ENCODE results near the gene VAPA. TPM values are rescaled to one million over a fixed set of nuclear protein-coding genes. Genes with fewer than 3 reads are reported as not detected.

Gene VAPA
- total and polyA plus RNA-seq, 10 of the 15 experiments (the other 5 are each of a cell fraction or from before 2014, with no cell fraction given), result 70.9 to 252 (median 166) TPM

- in situ Hi-C loops (cut with MboI), result loop anchor here (25.0 kb wide), 2 partner anchors 302 to 1302 kb away; partner anchors contain the start of genes PPP4R1 and RAB12
- H3K27me3 ChIP-seq (replicated peaks in 1 of 2; ENCODE audit: control insufficient read depth in 2 of 2, insufficient read depth in 2 of 2, low read length in 1 of 2), result no peaks in the 10 kb centered on the region
- TF ChIP-seq, protein P1, sequence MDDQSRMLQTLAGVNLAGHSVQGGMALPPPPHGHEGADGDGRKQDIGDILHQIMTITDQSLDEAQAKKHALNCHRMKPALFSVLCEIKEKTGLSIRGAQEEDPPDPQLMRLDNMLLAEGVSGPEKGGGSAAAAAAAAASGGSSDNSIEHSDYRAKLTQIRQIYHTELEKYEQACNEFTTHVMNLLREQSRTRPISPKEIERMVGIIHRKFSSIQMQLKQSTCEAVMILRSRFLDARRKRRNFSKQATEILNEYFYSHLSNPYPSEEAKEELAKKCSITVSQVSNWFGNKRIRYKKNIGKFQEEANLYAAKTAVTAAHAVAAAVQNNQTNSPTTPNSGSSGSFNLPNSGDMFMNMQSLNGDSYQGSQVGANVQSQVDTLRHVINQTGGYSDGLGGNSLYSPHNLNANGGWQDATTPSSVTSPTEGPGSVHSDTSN (IDR thresholded peaks at IDR 0.05; ENCODE audit: insufficient replicate concordance, low read depth, low read length), result no peak
- TF ChIP-seq RB1 (IDR thresholded peaks at IDR 0.05; ENCODE audit: borderline replicate concordance) (0 out of 2 replicates have a peak, but pooled peaks have one; percentile 5), TBL1XR1 (IDR thresholded peaks at IDR 0.05; ENCODE audit: low read depth, low read length) (no peak), ELK1 (IDR thresholded peaks at IDR 0.05; ENCODE audit: low read depth, low read length) (no peak)
- H3K36me3 ChIP-seq (ENCODE audit: control insufficient read depth in 2 of 2, insufficient read depth in 2 of 2, low read length in 1 of 2), result no peaks in the 10 kb centered on the region
- WGBS (ENCODE audit: insufficient coverage, insufficient replicate concordance, low lambda C conversion rate, missing lambda C conversion rate), result no CpG with 5 or more reads among the region's 35 CpGs
- H3K9ac ChIP-seq (ENCODE audit: control insufficient read depth, insufficient read depth, low read length), result peak overlapping the region; percentile 90
- CTCF ChIA-PET, result interaction anchor here (0.6 kb wide), 1 partner anchor 803 kb away, joined by 3 read pairs; no protein-coding TSS in a partner anchor
- RAD21 ChIA-PET (ENCODE audit: unreplicated experiment), result interaction anchor here (1.1 to 1.3 kb wide), 2 partner anchors 12 to 13 kb away, joined by 3 to 4 read pairs; no protein-coding TSS in a partner anchor
- DNase-seq (ENCODE audit: low read depth, low spot score), result no peak
- peaks cover 53% of the 10 kb centered on the region for H3K79me2 ChIP-seq (ENCODE audit: control insufficient read depth, insufficient read depth, low read length)
- peak overlapping the region; percentile 92 for H2AFZ ChIP-seq (ENCODE audit: control insufficient read depth, low read depth, low read length)
- H3K4me2 ChIP-seq (ENCODE audit: control insufficient read depth, insufficient read depth), result peak overlapping the region; percentile 38; the same call in 1 of the 2 replicates
- peak overlapping the region; percentile 72 for H3K4me3 ChIP-seq
- H4K20me1 ChIP-seq (ENCODE audit: control insufficient read depth, insufficient read depth), result 0 out of 2 replicates have a peak, but pooled peaks cover 8% of the 10 kb centered on the region
- POLR2A ChIA-PET, result interaction anchor here (1.6 kb wide), 1 partner anchor 24 kb away, joined by 5 read pairs; no protein-coding TSS in a partner anchor
- intact Hi-C loops (cut with micrococcal nuclease; ENCODE audit: unreplicated experiment), result no loop called here
- no peak for ATAC-seq
- no peaks in the 10 kb centered on the region; the same call in 2 of the 3 replicates for H3K9me3 ChIP-seq (replicated peaks; ENCODE audit: control insufficient read depth, insufficient read depth, low read length)
- peak overlapping the region; percentile 93 for H3K27ac ChIP-seq (ENCODE audit: control insufficient read depth, insufficient read depth)
- H3K4me1 ChIP-seq (ENCODE audit: control insufficient read depth, insufficient read depth, low read length), result peaks cover 8% of the 10 kb centered on the region; the same call in 1 of the 2 replicates
- BruUV-seq (replicated peaks), result no TSS peak
- no peak for FAIRE-seq
- SMC1A ChIA-PET (ENCODE audit: uncharacterized antibody, unreplicated experiment), result interaction anchor here (1.3 kb wide), 1 partner anchor 12 kb away, joined by 4 read pairs; no protein-coding TSS in a partner anchor
Observed at GRCh38 chr18:9914334-9914583, 443 bp downstream of the VAPA start.

Data from GM12878 (cell line).